CD14-positive monocyte (primary cell): ENCODE results near the gene PTGDR. TPM values are rescaled to one million over a fixed set of nuclear protein-coding genes. Genes with fewer than 3 reads are reported as not detected.
A peak's percentile ranks its signal among the peaks of the same experiment; 100 is the strongest.

ENCODE experiments used
- DNase-seq, 3 donors: peaks; one replicate each; pipeline ENCODE4 v3.0.0-alpha.2; 2011 to 2022
- H2AFZ ChIP-seq: 2 replicates; pipeline ENCODE4 v1.6.0; 2012; ENCODE audit warnings: mild to moderate bottlenecking, low read depth, low read length, inconsistent platforms; ENCODE audit not compliant: insufficient read depth, poor library complexity, severe bottlenecking
- H3K27ac ChIP-seq, 2 donors: 1 replicate in 1 of 2; 2 replicates in 1 of 2; pipeline ENCODE4 v1.5.1; 2012 to 2013; ENCODE audit warnings: low read length in 2 of 2, control low read depth in 1 of 2, inconsistent platforms in 1 of 2, low read depth in 1 of 2, mild to moderate bottlenecking in 1 of 2
- H3K27me3 ChIP-seq, 2 donors: one replicate each; pipeline versions ENCODE4 v1.6.0 to v1.6.1; 2011 to 2013; ENCODE audit warnings: low read length in 2 of 2; ENCODE audit not compliant: control insufficient read depth in 2 of 2, insufficient read depth in 2 of 2
- H3K36me3 ChIP-seq, 2 donors: replicated peaks in 1 of 2; 1 replicate in 1 of 2; 2 replicates in 1 of 2; pipeline versions ENCODE4 v1.5.1 to v1.6.1; 2012 to 2013; ENCODE audit warnings: low read length in 2 of 2, control low read depth in 1 of 2, inconsistent platforms in 1 of 2, mild to moderate bottlenecking in 1 of 2; ENCODE audit not compliant: insufficient read depth in 2 of 2, control insufficient read depth in 1 of 2
- H3K4me1 ChIP-seq, 2 donors: 1 replicate in 1 of 2; 2 replicates in 1 of 2; pipeline versions ENCODE4 v1.5.1 to v1.6.1; 2012 to 2013; ENCODE audit warnings: low read length in 2 of 2, control low read depth in 1 of 2, inconsistent platforms in 1 of 2, mild to moderate bottlenecking in 1 of 2, moderate library complexity in 1 of 2; ENCODE audit not compliant: insufficient read depth in 2 of 2, control insufficient read depth in 1 of 2
- H3K4me2 ChIP-seq: replicated peaks from 2 replicates; pipeline ENCODE3; 2012; ENCODE audit warnings: low read length, moderate library complexity, mild to moderate bottlenecking; ENCODE audit not compliant: poor library complexity, severe bottlenecking; ENCODE audit errors: extremely low read depth
- H3K4me3 ChIP-seq, 3 experiments: fragments of 200-600 bp in 1 of 3; sonication (generic) in 1 of 3; replicated peaks in 1 of 3; 1 replicate in 2 of 3; 2 replicates in 1 of 3; pipeline ENCODE4 v1.5.1; 2011 to 2013; ENCODE audit warnings: low read length in 3 of 3, mild to moderate bottlenecking in 3 of 3, control low read depth in 2 of 3, low read depth in 2 of 3, inconsistent platforms in 1 of 3, moderate library complexity in 1 of 3
- H3K79me2 ChIP-seq: 2 replicates; pipeline ENCODE4 v1.6.0; 2012; ENCODE audit warnings: mild to moderate bottlenecking, control low read depth, inconsistent platforms, low read length, moderate library complexity; ENCODE audit not compliant: insufficient read depth
- H3K9ac ChIP-seq: 2 replicates; pipeline ENCODE4 v1.6.0; 2017; ENCODE audit warnings: low read length, mild to moderate bottlenecking; ENCODE audit not compliant: insufficient read depth, poor library complexity, severe bottlenecking
- H3K9me3 ChIP-seq, 2 donors: replicated peaks in 1 of 2; 1 replicate in 1 of 2; 2 replicates in 1 of 2; pipeline versions ENCODE4 v1.5.1 to v1.6.1; 2012 to 2013; ENCODE audit warnings: low read length in 2 of 2, control low read depth in 1 of 2; ENCODE audit not compliant: control insufficient read depth in 1 of 2, insufficient read depth in 1 of 2
- H4K20me1 ChIP-seq: 2 replicates; pipeline ENCODE4 v1.6.0; 2012; ENCODE audit warnings: mild to moderate bottlenecking, low read length, control low read depth, moderate library complexity; ENCODE audit not compliant: insufficient read depth
- H3K27ac Mint-ChIP-seq, 7 donors: one replicate each; pipeline ENCODE4 v1.8.0; 2020; ENCODE audit warnings: mild to moderate bottlenecking in 7 of 7, mixed read lengths in 7 of 7, moderate library complexity in 6 of 7, inconsistent platforms in 2 of 7
- H3K27me3 Mint-ChIP-seq, 3 donors: one replicate each; pipeline ENCODE4 v1.8.0; 2021 to 2022; ENCODE audit warnings: low read depth in 3 of 3, mild to moderate bottlenecking in 3 of 3, mixed read lengths in 3 of 3, moderate library complexity in 3 of 3, inconsistent platforms in 1 of 3
- H3K36me3 Mint-ChIP-seq, 2 donors: one replicate each; pipeline ENCODE4 v1.8.0; 2020; ENCODE audit warnings: mixed read lengths in 2 of 2, inconsistent platforms in 1 of 2, mild to moderate bottlenecking in 1 of 2
- H3K4me1 Mint-ChIP-seq: one replicate; pipeline ENCODE4 v1.8.0; 2020; ENCODE audit warnings: mild to moderate bottlenecking, mixed read lengths
- H3K4me3 Mint-ChIP-seq, 2 donors: one replicate each; pipeline ENCODE4 v1.8.0; 2020; ENCODE audit warnings: mild to moderate bottlenecking in 2 of 2, mixed read lengths in 2 of 2, moderate library complexity in 1 of 2
- H3K9me3 Mint-ChIP-seq, 7 donors: one replicate each; pipeline ENCODE4 v1.8.0; 2020 to 2022; ENCODE audit warnings: mixed read lengths in 7 of 7, mild to moderate bottlenecking in 6 of 7, moderate library complexity in 6 of 7, inconsistent platforms in 2 of 7
- CTCF ChIP-seq: fragments of 200-600 bp; IDR thresholded peaks from one replicate; pipeline ENCODE4 v1.8.0; 2022; ENCODE audit warnings: antibody characterized with exemption, mild to moderate bottlenecking
- WGBS: methylation state at CpG from one replicate; pipeline ENCODE4 v1.1.5; 2013; ENCODE audit warnings: missing lambda C conversion rate; ENCODE audit not compliant: insufficient coverage; 5-methylcytosine and 5-hydroxymethylcytosine counted together
- intact Hi-C, 2 donors: fragments of 100-400 bp; cut with micrococcal nuclease; formaldehyde crosslinking; loops; one replicate each; pipeline versions ENCODE4 v1.15.0 to v1.15.1; 2023
- polyA plus RNA-seq, 3 donors: library from polyadenylated mRNA; depleted of rRNA in 1 of 3; unstranded in 2 of 3; stranded (reverse) in 1 of 3; fragments of 300-500 nt in 2 of 3; fragments of >200 nt in 1 of 3; fragmentation: Illumina TruSeq in 2 of 3; gene quantifications; 1 replicate in 2 of 3; 2 replicates in 1 of 3; pipeline ENCODE4 v1.2.3, GENCODE V29; 2012 to 2021

PTGDR gene
- polyA plus RNA-seq, 3 donors = not detected

- Mint-ChIP-seq H3K27ac (peak overlapping the region; percentile 54 to 88 (median 70)), H3K36me3 (peaks cover 8 to 28% of the 10 kb centered on the region in 2 donors), H3K27me3 (peaks cover 0 to 11% (median 2%) of the 10 kb centered on the region in 3 donors), H3K9me3 (peaks cover 0 to 4% (median 2%) of the 10 kb centered on the region in 7 donors), H3K4me1 (peaks cover 73% of the 10 kb centered on the region), H3K4me3 (peak overlapping the region in 1 of 2 donors; percentile 60)
- H3K27me3 ChIP-seq = no peaks in the 10 kb centered on the region
- intact Hi-C loops = loop anchor here in 1 of 2 donors (10.0 kb wide), 1 partner anchor 47 kb away; no protein-coding TSS in a partner anchor
- no peaks in the 10 kb centered on the region for H3K36me3 ChIP-seq
- peaks cover 64 to 72% of the 10 kb centered on the region in 2 donors for H3K4me1 ChIP-seq
- peaks cover 32% of the 10 kb centered on the region for H3K79me2 ChIP-seq
- H2AFZ ChIP-seq = no peak overlapping the region
- H3K4me2 ChIP-seq = no peak overlapping the region
- no peaks in the 10 kb centered on the region for H4K20me1 ChIP-seq
- peak in 2 of 3 donors; percentile 58 to 85 for DNase-seq
- H3K9me3 ChIP-seq = no peaks in the 10 kb centered on the region
- TF ChIP-seq CTCF = no peak
- H3K9ac ChIP-seq = no peak overlapping the region
- WGBS = no CpG with 5 or more reads among the region's 2 CpGs
- no peak overlapping the region for H3K4me3 ChIP-seq
- H3K27ac ChIP-seq = peak overlapping the region in 1 of 2 donors; percentile 54
Measured at GRCh38 chr14:52307905-52308304, 40.4 kb downstream of the PTGDR start.

- no peaks in the 10 kb centered on the region for H3K9me3 ChIP-seq
- Mint-ChIP-seq H3K27ac (peak overlapping the region in 1 of 7 donors; percentile 99), H3K36me3 (peaks cover 8 to 32% of the 10 kb centered on the region in 2 donors), H3K4me1 (peaks cover 64% of the 10 kb centered on the region), H3K27me3 (peaks cover 0 to 9% (median 2%) of the 10 kb centered on the region in 3 donors), H3K4me3 (no peak overlapping the region), H3K9me3 (peaks cover 0 to 4% (median 0%) of the 10 kb centered on the region in 7 donors)
- peaks cover 64 to 69% of the 10 kb centered on the region in 2 donors for H3K4me1 ChIP-seq
- no peak overlapping the region for H3K9ac ChIP-seq
- peak overlapping the region; percentile 75 for H3K4me2 ChIP-seq
- H4K20me1 ChIP-seq = no peaks in the 10 kb centered on the region
- no peaks in the 10 kb centered on the region for H3K27me3 ChIP-seq
- no peak overlapping the region for H3K27ac ChIP-seq
- peaks cover 54% of the 10 kb centered on the region for H3K79me2 ChIP-seq
- no peak for TF ChIP-seq CTCF
- H2AFZ ChIP-seq = no peak overlapping the region
- DNase-seq = no peak
- intact Hi-C loops = loop anchor here in 1 of 2 donors (5.0 to 10.0 kb wide), 4 partner anchors 37 to 384 kb away; partner anchors contain the start of genes ERO1A, GPR137C and TXNDC16
- no peak overlapping the region for H3K4me3 ChIP-seq
- WGBS = no CpG with 5 or more reads among the region's 3 CpGs
- H3K36me3 ChIP-seq = no peaks in the 10 kb centered on the region
Measured at GRCh38 chr14:52310541-52310940, 43.0 kb downstream of the PTGDR start.
